HCT116 (cell line): ENCODE data around the gene MED31.

Experiments used
- CEBPB ChIP-seq: IDR thresholded peaks from 2 replicates; pipeline ENCODE4 v1.6.1; 2012; ENCODE audit warnings: low read depth
- CTCF ChIP-seq, 3 experiments: fragments of 200-600 bp in 1 of 3; sonication (generic) in 1 of 3; IDR thresholded peaks in 2 of 3; conservative IDR thresholded peaks in 1 of 3; 2 replicates each; pipeline ENCODE4 v1.5.1; 2012 to 2017; ENCODE audit warnings: low read depth in 2 of 3, low read length in 2 of 3, antibody characterized with exemption in 1 of 3, borderline replicate concordance in 1 of 3, control low read depth in 1 of 3, mild to moderate bottlenecking in 1 of 3, mixed read lengths in 1 of 3, mixed run types in 1 of 3, moderate library complexity in 1 of 3; ENCODE audit not compliant: insufficient read depth in 1 of 3
- EZH2 ChIP-seq: fragments of 200-600 bp; sonication (generic); IDR thresholded peaks from 2 replicates; pipeline ENCODE4 v1.6.1; 2017; ENCODE audit warnings: antibody characterized with exemption, mixed run types
- EZH2phosphoT487 ChIP-seq: fragments of 200-600 bp; IDR thresholded peaks from 2 replicates; pipeline ENCODE4 v1.6.1; 2018; ENCODE audit warnings: antibody characterized with exemption, borderline replicate concordance
- JUND ChIP-seq: IDR thresholded peaks from 2 replicates; pipeline ENCODE4 v1.6.1; 2012
- POLR2A ChIP-seq: IDR thresholded peaks from 2 replicates; pipeline ENCODE4 v1.7.0; 2011; ENCODE audit warnings: borderline replicate concordance; ENCODE audit not compliant: insufficient read depth, insufficient read length; ENCODE audit errors: extremely low read depth

GRCh38 chr17:6637458-6637840, 14.0 kb downstream of the MED31 start:
- no peak for TF ChIP-seq CTCF (IDR thresholded peaks at IDR 0.05 in 2 of 3, conservative IDR thresholded peaks at IDR 0.05 in 1 of 3; ENCODE audit: borderline replicate concordance in 1 of 3, insufficient read depth in 1 of 3, low read depth in 2 of 3, low read length in 2 of 3)
- TF ChIP-seq JUND, result no peak
- TF ChIP-seq POLR2A, result no peak
- TF ChIP-seq CEBPB, result no peak
- no peak for TF ChIP-seq EZH2
- TF ChIP-seq EZH2phosphoT487, result no peak
